HG02678 (cell line): ENCODE measurements around the gene GPI.
"Not testable (repeated sequence)": the region's sequence is repeated elsewhere in the genome, so short reads cannot be mapped to it uniquely, and the experiment has no call there.

ENCODE experiments used
- ATAC-seq: cut with Tn5 transposase; IDR thresholded peaks from one replicate; pipeline ENCODE4 v1.9.1; 2021; ENCODE audit warnings: mild to moderate bottlenecking, moderate library complexity; ENCODE audit not compliant: unreplicated experiment

The GPI gene

DNA sequence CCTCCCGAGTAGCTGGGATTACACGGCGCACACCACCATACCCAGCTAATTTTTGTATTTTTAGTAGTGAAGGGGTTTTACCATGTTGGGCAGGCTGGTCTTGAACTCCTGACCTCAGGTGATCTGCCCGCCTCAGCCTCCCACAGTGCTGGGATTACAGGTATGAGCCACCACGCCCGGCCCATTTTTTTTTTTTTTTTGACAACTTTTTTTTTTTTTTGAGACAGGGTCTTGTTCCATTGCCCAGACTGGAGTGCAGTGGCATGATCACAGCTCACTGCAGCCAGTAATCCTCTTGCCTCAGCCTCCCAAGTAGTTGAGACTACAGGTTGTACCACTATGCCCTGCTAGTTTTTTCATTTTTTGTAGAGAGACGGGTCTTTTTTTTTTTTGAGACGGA lies 35.8 kb downstream of the GPI start:
- ATAC-seq: not testable (repeated sequence)

GRCh38 chr19:34402074-34402600 lies 37.1 kb downstream of the GPI start:
- ATAC-seq: no peak

DNA sequence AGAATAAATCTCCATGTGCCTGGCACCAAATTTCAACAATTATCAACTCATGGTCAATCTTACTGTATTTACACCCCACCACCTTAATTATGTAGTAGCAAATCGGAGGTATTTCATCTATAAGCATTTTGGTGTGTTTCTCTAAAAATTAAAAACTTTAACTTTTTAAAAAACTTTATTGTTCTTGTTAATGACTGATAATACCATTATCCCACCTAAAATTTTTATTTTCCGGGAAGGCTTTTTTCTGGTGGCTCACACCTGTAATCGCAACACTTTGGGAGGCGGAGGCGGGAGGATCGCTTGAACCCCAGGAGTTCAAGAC lies 38.8 kb downstream of the GPI start:
- peak; percentile 13 for ATAC-seq

GRCh38 chr19:34404109-34404909 lies 39.3 kb downstream of the GPI start, which contains the start of gene PDCD2L:
TSS of gene PDCD2L (plus strand) at chr19:34404399. CDS start at chr19:34404431, 32 bp downstream.
- peak; percentile 92 for ATAC-seq

GRCh38 chr19:34405892-34406660 lies 41.1 kb downstream of the GPI start:
- no peak for ATAC-seq

- ATAC-seq: no peak
These were observed 43.4 kb downstream of the GPI start for GRCh38 chr19:34408411-34408810.

DNA sequence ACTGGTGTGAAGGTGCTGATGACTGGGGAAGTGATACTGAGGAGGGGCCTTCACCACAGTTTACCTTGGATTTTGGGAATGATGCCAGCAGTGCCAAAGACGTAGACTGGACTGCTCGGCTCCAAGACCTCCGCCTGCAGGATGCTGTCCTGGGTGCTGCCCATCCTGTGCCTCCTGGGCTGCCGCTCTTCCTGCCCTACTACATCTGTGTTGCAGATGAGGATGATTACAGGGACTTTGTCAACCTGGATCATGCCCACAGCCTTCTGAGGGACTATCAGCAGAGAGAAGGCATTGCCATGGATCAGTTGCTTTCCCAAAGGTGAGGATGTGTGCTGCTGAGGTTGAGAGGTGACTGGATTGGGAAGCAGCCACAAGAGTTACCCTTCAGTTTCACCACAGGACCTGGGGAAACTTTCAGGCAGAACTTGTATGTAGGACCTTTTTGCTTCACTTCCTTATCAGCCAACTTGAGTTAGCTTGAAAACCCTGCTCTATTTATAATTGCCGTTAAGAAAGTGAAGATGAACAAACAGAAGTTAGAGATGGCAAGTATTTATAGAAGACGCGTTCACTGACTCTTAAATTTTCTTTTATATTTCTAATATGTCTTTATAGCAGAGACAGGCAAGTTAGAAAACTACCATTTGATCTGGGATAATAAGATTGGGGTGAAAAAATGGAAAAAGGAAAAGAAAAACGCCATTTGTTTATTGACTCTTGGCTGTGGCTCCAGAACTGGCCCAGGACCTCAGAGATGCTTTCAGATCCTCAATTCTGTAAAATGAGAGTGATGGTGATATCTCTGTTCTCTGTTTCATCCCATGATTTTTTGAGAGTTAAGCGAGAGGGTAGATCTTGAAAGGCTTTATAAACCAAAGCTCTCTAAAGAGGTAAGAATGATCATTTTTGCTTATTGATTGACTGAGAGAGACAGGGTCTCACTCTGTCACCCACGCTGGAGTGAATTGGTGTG lies 44.5 kb downstream of the GPI start:
- no peak for ATAC-seq

DNA sequence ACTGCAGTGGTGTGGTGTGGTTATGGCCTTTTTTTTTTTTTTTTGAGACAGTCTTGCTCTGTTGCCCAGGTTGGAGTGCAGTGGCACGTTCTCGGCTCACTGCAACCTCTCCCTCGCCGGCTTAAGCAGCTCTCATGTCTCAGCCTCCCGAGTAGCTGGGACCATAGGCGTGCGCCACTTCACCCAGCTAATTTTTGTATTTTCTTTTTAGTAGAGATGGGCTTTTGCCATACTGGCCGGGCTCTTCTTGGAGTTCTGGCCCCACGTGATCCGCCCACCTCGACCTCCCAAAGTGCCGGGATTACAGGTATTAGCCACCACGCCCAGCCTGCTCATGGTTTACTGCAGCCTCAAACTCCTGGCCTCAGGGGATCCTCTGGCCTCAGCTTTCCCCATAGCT lies 46.2 kb downstream of the GPI start:
- no peak for ATAC-seq

DNA sequence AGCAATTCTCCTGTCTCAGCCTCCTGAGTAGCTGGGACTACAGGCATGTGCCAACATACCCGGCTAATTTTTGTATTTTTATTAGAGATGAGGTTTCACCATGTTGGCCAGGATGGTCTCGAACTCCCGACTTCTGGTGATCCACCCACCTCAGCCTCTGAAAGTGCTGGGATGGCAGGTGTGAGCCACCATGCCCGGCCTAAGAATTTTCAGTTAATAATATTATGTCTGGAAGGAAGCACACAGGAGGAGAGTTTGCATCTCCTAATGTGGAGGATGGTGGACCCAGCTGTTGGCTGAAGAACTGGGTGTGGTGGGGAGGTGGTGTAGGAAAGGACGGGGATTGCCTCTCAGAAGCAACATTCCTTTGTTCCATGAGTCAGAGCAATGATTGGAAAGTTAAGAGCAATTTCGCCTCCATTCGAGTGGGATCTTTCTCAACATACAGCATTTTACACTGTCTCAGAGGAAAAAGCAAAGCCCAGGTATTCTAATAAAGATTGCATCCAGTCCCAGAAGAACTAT lies 51.1 kb downstream of the GPI start:
- no peak for ATAC-seq

DNA sequence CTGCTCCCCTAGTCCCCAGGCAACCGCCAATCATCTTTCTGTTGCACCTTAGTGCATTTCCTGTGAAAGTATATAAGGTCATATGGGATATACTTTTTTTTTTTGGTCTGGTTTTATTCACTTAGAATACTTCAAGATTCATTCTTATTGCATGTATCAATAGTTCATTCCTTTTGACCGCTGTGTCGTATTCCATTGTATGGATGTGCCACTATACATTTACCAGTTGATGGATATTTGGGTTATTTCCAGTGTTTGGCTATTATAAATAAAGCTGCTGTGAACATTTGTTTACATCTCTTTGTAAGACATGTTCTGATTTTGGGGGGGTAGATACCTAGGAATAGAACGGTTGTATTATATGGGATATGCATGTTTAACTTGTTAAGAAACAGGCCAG lies 53.3 kb downstream of the GPI start:
- no peak for ATAC-seq

- ATAC-seq: no peak
These were observed 61.2 kb downstream of the GPI start for GRCh38 chr19:34426096-34426661.

GRCh38 chr19:34428549-34429285 lies 63.7 kb downstream of the GPI start:
- peak; percentile 53 for ATAC-seq

DNA sequence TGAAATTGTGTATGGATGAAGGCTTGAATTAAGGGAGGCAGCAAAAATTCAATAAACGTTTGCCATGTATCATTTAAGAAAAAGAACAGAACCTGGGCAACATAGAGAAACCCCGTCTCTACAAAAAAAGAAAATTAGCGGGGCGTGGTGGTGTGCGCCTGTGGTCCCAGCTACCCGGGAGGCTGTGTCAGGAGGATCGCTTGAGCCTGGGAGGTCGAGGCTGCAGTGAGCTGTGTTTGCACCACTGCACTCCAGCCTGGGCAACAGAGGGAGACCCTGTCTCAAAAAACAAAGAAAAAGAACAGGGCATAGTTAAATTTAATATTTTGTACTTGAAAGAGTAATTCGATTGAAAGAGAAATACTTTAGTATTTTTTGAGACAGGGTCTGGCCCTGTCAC lies 64.6 kb downstream of the GPI start:
- no peak for ATAC-seq

DNA sequence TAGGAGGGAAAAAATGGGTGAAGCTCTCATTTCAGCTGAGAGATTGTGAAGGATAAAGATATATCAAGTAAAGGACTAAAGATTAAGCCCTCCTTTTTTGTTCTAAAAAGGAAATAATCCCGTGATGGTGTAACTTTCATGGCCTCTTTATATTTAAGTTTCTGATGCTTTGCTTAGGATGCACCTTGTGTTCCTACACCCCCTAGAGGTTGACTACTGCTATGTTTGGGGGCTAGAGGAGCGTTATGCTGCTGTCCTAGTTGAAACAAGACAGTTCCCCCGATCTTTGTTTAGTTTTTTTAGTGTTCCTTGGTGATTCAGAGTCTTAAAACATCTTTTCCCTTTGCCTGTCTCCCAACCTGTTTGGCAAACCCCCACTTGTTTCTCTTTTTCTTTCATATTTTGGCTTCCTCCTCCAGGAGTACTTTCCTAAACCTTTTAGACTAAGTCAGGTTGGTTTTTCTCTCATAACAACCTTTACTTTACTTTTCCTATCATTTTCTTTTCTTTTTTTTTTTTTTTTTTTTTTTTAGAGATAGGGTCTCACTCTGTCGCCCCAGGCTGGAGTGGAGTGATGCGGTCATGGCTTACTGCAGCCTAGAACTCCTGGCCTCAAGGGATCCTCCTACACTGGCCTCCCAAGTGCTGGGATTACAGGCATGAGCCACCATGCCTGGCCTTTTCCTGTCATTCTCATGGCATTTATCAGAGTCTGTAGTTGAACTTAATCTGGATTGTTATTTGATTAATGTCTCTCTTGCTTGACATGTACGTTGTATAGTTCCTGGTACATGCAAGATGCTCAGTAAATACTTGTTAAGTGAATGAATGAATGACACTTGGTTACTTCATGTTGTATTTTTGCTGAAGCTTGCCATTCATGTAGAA lies 66.0 kb downstream of the GPI start:
- no peak for ATAC-seq

GRCh38 chr19:34431681-34432402 lies 66.8 kb downstream of the GPI start:
- ATAC-seq: no peak

DNA sequence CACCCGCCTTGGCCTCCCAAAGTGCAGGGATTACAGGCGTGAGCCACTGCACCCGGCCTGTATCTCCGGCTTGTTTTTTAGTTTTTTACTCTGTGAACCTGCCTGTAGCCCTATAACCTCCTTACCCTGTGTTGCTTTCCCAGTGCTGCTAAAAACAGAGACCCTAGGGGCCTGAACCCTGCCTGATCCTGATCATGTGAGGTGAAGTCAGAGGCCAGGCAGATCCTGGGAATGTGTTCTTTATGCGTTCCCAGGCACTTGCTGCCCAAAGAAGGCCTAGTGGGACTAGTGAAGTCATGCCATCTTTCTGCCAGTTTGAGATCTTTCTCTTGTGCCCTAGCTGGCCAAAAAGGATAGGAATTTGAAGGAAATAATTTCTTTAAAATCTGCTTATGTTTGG lies 67.8 kb downstream of the GPI start:
- ATAC-seq: no peak

DNA sequence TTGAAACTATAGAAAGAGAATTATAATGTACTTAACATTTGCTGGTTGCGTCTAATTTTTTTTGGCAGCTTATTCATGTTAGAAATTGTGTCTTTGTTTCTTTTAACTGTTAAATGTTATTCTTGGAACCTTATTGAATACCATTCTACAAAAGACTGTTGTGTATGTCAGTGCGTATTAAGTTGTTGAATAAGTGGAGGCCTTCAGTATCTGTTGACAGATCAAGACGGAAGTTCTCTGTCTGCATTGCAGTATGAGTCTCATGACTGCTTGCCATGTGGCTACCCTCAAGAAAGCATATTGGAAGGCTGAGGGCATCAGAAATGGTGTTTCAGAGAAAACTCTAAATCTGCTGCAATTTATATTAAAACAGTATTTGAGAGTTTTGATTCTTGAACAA lies 71.7 kb downstream of the GPI start:
- ATAC-seq: no peak

DNA sequence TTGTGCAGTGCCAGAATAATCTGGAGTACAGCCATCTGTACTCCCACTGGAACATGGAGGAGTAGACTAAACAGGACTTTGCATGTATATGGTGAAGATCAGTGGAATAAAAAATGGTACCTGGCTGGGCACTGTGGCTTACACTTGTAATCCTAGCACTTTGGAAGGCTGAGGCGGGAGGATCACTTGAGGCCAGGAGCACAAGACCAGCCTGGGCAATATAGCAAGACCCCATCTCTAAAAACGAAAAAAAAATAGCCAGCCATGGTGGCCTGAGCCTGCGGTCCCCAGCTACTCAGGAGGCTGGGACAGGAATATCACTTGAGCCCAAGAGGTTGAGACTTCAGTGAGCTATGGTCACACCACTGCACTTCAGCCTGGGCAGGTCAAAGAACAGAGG lies 83.2 kb downstream of the GPI start:
- ATAC-seq: no peak
